GM10266 (cell line): ENCODE measurements around the gene KIFC1.

Experiments
- DNase-seq: peaks from one replicate; pipeline ENCODE4 v3.0.0; 2012; ENCODE audit errors: extremely low spot score
- CTCF ChIP-seq: IDR thresholded peaks from 2 replicates; pipeline ENCODE4 v1.5.1; 2012; ENCODE audit warnings: mild to moderate bottlenecking, low read depth; ENCODE audit not compliant: control insufficient read depth, insufficient read depth; ENCODE audit errors: missing control alignments

Gene KIFC1

GRCh38 chr6:33417903-33418689, 26.5 kb downstream of the KIFC1 start, which contains the start of gene CUTA:
Gene CUTA, minus strand, starts transcription at chr6:33418107. Its CDS starts 107 bp downstream, at chr6:33418000.
- DNase-seq, result peak; percentile 93
- peak; percentile 54 for TF ChIP-seq CTCF

- no peak for TF ChIP-seq CTCF
- no peak for DNase-seq
Measured at GRCh38 chr6:33418690-33419291, 27.2 kb downstream of the KIFC1 start.

GRCh38 chr6:33419580-33420490, 28.2 kb downstream of the KIFC1 start, which contains the start of gene SYNGAP1:
Gene SYNGAP1, plus strand, starts transcription at chr6:33420065. Its CDS starts 200 bp downstream, at chr6:33420265.
- TF ChIP-seq CTCF, result no peak

GRCh38 chr6:33420491-33421343, 29.1 kb downstream of the KIFC1 start:
- DNase-seq, result no peak
- no peak for TF ChIP-seq CTCF

More at GRCh38 chr6:33419580-33420490, 28.2 kb downstream of the KIFC1 start, which contains the start of gene SYNGAP1:
- DNase-seq, result no peak

GRCh38 chr6:33421344-33421643, 29.7 kb downstream of the KIFC1 start:
- TF ChIP-seq CTCF, result no peak
- DNase-seq, result no peak

- no peak for DNase-seq
- TF ChIP-seq CTCF, result no peak
Measured at GRCh38 chr6:33423777-33424176, 32.2 kb downstream of the KIFC1 start.
